Measurements from ENCODE around the gene WNT11.

The WNT11 gene

DNA sequence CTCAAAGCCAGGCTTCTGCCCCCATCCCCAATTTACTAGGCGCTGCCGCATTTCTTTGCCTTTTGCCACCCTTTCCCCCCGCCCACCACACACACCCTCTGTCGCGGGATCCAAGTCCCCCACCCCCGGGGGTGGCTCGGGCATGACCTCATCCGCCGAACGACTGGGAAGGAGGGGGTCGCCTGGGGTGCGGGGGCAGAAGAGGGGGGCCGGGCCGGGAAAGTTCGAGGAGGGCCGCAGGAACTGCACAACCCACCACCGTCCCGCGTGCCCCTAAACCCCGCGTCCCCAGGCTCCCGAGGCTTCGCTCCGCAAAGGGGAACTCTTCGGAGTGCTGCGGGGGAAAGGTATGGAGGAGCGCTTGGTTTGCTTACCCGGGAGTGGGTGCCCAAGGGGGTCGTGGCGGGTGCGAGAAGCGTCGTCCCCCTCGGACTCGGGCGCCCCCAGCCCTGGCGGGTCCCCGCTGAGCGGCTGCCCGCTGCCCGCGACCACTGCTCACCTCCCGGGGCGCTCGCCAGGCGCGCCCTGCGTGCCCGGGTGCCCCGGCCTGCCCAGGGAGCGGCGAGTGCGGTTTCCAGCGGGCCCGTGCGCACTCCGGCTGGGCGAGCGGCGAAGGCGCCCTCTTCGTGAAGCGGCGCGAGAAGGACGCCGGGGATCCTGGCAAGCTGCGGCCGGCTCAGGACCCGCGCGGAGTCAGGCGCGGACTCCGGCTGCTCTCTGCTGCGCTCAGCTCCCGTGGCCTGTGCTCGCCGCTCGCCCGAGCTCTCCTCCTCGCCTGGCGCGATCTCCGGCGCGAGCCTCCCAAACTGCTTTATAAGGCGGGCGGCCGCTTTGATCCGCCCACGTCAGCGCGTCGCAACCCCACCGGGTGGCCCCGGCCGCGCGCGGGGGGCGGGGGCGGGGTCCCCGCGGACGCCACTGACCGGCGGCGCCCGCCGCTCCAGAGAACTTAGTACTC lies 4.0 kb upstream of the WNT11 start:
- Histone ChIP-seq H3K4me3 (ENCODE audit: insufficient read length, low read depth) (peak overlapping the region; percentile 51), H3K27me3 (ENCODE audit: insufficient read depth, insufficient read length) (peaks cover 76% of the 10 kb centered on the region), H3K9ac (ENCODE audit: insufficient read length, low read depth) (peak overlapping the region; percentile 64), H3K36me3 (ENCODE audit: insufficient read depth, insufficient read length, low read length) (no peaks in the 10 kb centered on the region), H3K4me1 (ENCODE audit: insufficient read depth, insufficient read length) (peaks cover 9% of the 10 kb centered on the region), H3K9me3 (ENCODE audit: insufficient read depth, low read length) (no peaks in the 10 kb centered on the region)
- DNase-seq (ENCODE audit: low read depth, low spot score): no peak
- no peak for TF ChIP-seq ZNF274 (IDR thresholded peaks at IDR 0.05; ENCODE audit: low read depth, low read length)
- no peak for TF ChIP-seq SUZ12 (IDR thresholded peaks at IDR 0.05; ENCODE audit: extremely low read depth, insufficient read depth, insufficient read length)
- TF ChIP-seq YY1 (IDR thresholded peaks at IDR 0.05; ENCODE audit: insufficient read depth, insufficient read length): no peak

- DNase-seq (ENCODE audit: low read depth, low spot score): no peak
- peaks cover 7% of the 10 kb centered on the region for H3K4me1 ChIP-seq (ENCODE audit: insufficient read depth, insufficient read length)
- no peaks in the 10 kb centered on the region for H3K9me3 ChIP-seq (ENCODE audit: insufficient read depth, low read length)
- TF ChIP-seq ZNF274 (IDR thresholded peaks at IDR 0.05; ENCODE audit: low read depth, low read length) (no peak), YY1 (IDR thresholded peaks at IDR 0.05; ENCODE audit: insufficient read depth, insufficient read length) (no peak), SUZ12 (IDR thresholded peaks at IDR 0.05; ENCODE audit: extremely low read depth, insufficient read depth, insufficient read length) (no peak)
- peak overlapping the region; percentile 46 for H3K4me3 ChIP-seq (ENCODE audit: insufficient read length, low read depth)
- H3K9ac ChIP-seq (ENCODE audit: insufficient read length, low read depth): peak overlapping the region; percentile 79
- H3K36me3 ChIP-seq (ENCODE audit: insufficient read depth, insufficient read length, low read length): no peaks in the 10 kb centered on the region
- peaks cover 84% of the 10 kb centered on the region for H3K27me3 ChIP-seq (ENCODE audit: insufficient read depth, insufficient read length)
Measured at GRCh38 chr11:76209375-76209972, 3.2 kb upstream of the WNT11 start.

GRCh38 chr11:76208438-76209374 lies 2.4 kb upstream of the WNT11 start:
- peaks cover 92% of the 10 kb centered on the region for H3K27me3 ChIP-seq (ENCODE audit: insufficient read depth, insufficient read length)
- no peaks in the 10 kb centered on the region for H3K9me3 ChIP-seq (ENCODE audit: insufficient read depth, low read length)
- peak overlapping the region; percentile 79 for H3K9ac ChIP-seq (ENCODE audit: insufficient read length, low read depth)
- H3K36me3 ChIP-seq (ENCODE audit: insufficient read depth, insufficient read length, low read length): no peaks in the 10 kb centered on the region
- TF ChIP-seq ZNF274 (IDR thresholded peaks at IDR 0.05; ENCODE audit: low read depth, low read length): no peak
- TF ChIP-seq SUZ12 (IDR thresholded peaks at IDR 0.05; ENCODE audit: extremely low read depth, insufficient read depth, insufficient read length): no peak
- no peak for TF ChIP-seq YY1 (IDR thresholded peaks at IDR 0.05; ENCODE audit: insufficient read depth, insufficient read length)
- peaks cover 7% of the 10 kb centered on the region for H3K4me1 ChIP-seq (ENCODE audit: insufficient read depth, insufficient read length)
- H3K4me3 ChIP-seq (ENCODE audit: insufficient read length, low read depth): peak overlapping the region; percentile 46
- peak; percentile 63 for DNase-seq (ENCODE audit: low read depth, low spot score)

DNA sequence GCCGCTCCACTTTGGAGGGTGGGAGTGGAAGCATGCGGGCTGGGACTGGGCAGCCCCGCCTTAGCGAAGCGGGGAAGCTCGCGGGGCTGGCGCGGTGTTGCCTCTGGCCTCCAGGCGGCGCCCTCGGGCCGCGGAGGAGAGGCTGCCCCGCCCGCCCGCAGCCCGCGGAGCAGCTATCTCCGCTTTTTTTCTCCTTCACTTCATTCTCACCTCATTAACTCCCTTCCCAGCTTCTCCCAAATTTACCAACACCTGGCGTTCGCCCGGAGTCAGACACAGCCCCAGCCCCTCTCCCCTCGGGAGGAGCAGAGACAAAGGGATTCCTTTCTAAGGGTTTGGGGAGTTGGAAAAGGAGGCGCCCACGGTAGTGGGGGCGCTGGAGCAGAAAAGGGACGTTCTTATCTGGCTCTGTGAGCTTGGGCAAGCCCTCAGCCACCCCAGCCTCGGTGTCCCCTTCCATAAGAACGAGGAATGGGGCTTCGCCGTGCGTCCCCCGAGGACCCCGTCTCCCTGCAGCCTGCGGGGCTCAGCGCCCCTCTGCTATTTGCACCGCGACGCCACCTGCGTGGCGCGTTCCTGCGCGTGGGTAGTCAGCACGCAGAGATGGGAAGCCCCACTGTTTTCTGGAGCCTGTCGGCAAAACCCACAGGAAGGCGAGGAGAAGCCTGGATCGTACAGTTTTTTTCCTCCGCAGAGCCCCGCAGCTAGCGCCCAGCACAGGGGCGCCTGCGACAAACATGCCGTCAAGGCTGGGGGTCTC lies 1.5 kb upstream of the WNT11 start:
- H3K36me3 ChIP-seq (ENCODE audit: insufficient read depth, insufficient read length, low read length): no peaks in the 10 kb centered on the region
- TF ChIP-seq SUZ12 (IDR thresholded peaks at IDR 0.05; ENCODE audit: extremely low read depth, insufficient read depth, insufficient read length) (no peak), ZNF274 (IDR thresholded peaks at IDR 0.05; ENCODE audit: low read depth, low read length) (no peak), YY1 (IDR thresholded peaks at IDR 0.05; ENCODE audit: insufficient read depth, insufficient read length) (no peak)
- peak overlapping the region; percentile 46 for H3K4me3 ChIP-seq (ENCODE audit: insufficient read length, low read depth)
- peak overlapping the region; percentile 79 for H3K9ac ChIP-seq (ENCODE audit: insufficient read length, low read depth)
- peaks cover 7% of the 10 kb centered on the region for H3K4me1 ChIP-seq (ENCODE audit: insufficient read depth, insufficient read length)
- H3K9me3 ChIP-seq (ENCODE audit: insufficient read depth, low read length): no peaks in the 10 kb centered on the region
- H3K27me3 ChIP-seq (ENCODE audit: insufficient read depth, insufficient read length): peaks cover 90% of the 10 kb centered on the region
- DNase-seq (ENCODE audit: low read depth, low spot score): peak; percentile 65

- Histone ChIP-seq H3K9me3 (ENCODE audit: insufficient read depth, low read length) (no peaks in the 10 kb centered on the region), H3K4me3 (ENCODE audit: insufficient read length, low read depth) (peak overlapping the region; percentile 37), H3K9ac (ENCODE audit: insufficient read length, low read depth) (peak overlapping the region; percentile 74), H3K27me3 (ENCODE audit: insufficient read depth, insufficient read length) (peaks cover 72% of the 10 kb centered on the region), H3K36me3 (ENCODE audit: insufficient read depth, insufficient read length, low read length) (no peaks in the 10 kb centered on the region), H3K4me1 (ENCODE audit: insufficient read depth, insufficient read length) (peaks cover 7% of the 10 kb centered on the region)
- DNase-seq (ENCODE audit: low read depth, low spot score): no peak
- no peak for TF ChIP-seq SUZ12 (IDR thresholded peaks at IDR 0.05; ENCODE audit: extremely low read depth, insufficient read depth, insufficient read length)
- no peak for TF ChIP-seq ZNF274 (IDR thresholded peaks at IDR 0.05; ENCODE audit: low read depth, low read length)
- no peak for TF ChIP-seq YY1 (IDR thresholded peaks at IDR 0.05; ENCODE audit: insufficient read depth, insufficient read length)
Measured at GRCh38 chr11:76206077-76206326, 300 bp downstream of the WNT11 start.

- Histone ChIP-seq H3K27me3 (ENCODE audit: insufficient read depth, insufficient read length) (peaks cover 67% of the 10 kb centered on the region), H3K9ac (ENCODE audit: insufficient read length, low read depth) (peak overlapping the region; percentile 74), H3K36me3 (ENCODE audit: insufficient read depth, insufficient read length, low read length) (no peaks in the 10 kb centered on the region), H3K4me3 (ENCODE audit: insufficient read length, low read depth) (peak overlapping the region; percentile 37), H3K9me3 (ENCODE audit: insufficient read depth, low read length) (no peaks in the 10 kb centered on the region), H3K4me1 (ENCODE audit: insufficient read depth, insufficient read length) (peaks cover 7% of the 10 kb centered on the region)
- no peak for DNase-seq (ENCODE audit: low read depth, low spot score)
- no peak for TF ChIP-seq SUZ12 (IDR thresholded peaks at IDR 0.05; ENCODE audit: extremely low read depth, insufficient read depth, insufficient read length)
- TF ChIP-seq YY1 (IDR thresholded peaks at IDR 0.05; ENCODE audit: insufficient read depth, insufficient read length): no peak
- no peak for TF ChIP-seq ZNF274 (IDR thresholded peaks at IDR 0.05; ENCODE audit: low read depth, low read length)
Measured at GRCh38 chr11:76205252-76206076, 838 bp downstream of the WNT11 start.
